Hepatocyte (in vitro differentiated cells): ENCODE results near the gene HIBADH.

Source experiments
- EZH2 ChIP-seq: fragments of 200-600 bp; sonication (generic); IDR thresholded peaks from 2 replicates; pipeline ENCODE4 v1.6.1; 2016; ENCODE audit warnings: antibody characterized with exemption, mild to moderate bottlenecking, borderline replicate concordance
- EZH2phosphoT487 ChIP-seq: fragments of 200-600 bp; sonication (generic); IDR thresholded peaks from one replicate; pipeline ENCODE4 v1.6.1; 2018; ENCODE audit warnings: antibody characterized with exemption, mild to moderate bottlenecking, low read depth, moderate library complexity; ENCODE audit not compliant: unreplicated experiment, severe bottlenecking
- TF ChIP-seq, protein P1 (sequence below): fragments of 200-600 bp; sonication (generic); IDR thresholded peaks from 2 replicates; pipeline ENCODE4 v1.5.1; 2016; ENCODE audit warnings: antibody characterized with exemption, mild to moderate bottlenecking; ENCODE audit not compliant: poor library complexity

DNA sequence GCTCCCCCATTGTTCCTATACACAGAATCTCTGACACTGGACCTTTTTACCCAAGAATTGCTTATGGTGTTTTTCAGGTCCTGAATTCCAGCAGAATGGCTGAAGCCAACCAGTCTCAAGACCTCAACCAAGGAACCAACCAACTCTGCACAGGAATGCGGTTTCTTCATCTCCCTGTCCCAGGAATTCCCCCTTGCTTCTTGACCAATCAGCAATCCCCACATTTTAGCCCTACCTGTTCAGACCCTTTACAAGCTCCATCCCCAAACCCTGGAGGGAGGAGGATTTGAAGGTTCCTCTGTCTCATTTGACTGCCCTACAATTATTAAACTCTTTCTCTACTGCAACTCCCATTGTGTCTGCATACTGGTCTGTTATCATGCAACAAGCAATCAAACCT is 35.5 kb downstream of the HIBADH start:
- TF ChIP-seq, protein P1, sequence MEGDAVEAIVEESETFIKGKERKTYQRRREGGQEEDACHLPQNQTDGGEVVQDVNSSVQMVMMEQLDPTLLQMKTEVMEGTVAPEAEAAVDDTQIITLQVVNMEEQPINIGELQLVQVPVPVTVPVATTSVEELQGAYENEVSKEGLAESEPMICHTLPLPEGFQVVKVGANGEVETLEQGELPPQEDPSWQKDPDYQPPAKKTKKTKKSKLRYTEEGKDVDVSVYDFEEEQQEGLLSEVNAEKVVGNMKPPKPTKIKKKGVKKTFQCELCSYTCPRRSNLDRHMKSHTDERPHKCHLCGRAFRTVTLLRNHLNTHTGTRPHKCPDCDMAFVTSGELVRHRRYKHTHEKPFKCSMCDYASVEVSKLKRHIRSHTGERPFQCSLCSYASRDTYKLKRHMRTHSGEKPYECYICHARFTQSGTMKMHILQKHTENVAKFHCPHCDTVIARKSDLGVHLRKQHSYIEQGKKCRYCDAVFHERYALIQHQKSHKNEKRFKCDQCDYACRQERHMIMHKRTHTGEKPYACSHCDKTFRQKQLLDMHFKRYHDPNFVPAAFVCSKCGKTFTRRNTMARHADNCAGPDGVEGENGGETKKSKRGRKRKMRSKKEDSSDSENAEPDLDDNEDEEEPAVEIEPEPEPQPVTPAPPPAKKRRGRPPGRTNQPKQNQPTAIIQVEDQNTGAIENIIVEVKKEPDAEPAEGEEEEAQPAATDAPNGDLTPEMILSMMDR, result no peak
- no peak for TF ChIP-seq EZH2phosphoT487
- no peak for TF ChIP-seq EZH2
